ENCODE measurements around the gene F13A1.

The F13A1 gene
- total RNA-seq = 0 to 0.05 (median 0) reads per million in 3 experiments

- DNase-seq = no peak
Observed at GRCh38 chr6:6319952-6320811, at the start of gene F13A1. Gene F13A1, minus strand, starts transcription at chr6:6320662. Its CDS starts 1,998 bp downstream, at chr6:6318664.

DNA sequence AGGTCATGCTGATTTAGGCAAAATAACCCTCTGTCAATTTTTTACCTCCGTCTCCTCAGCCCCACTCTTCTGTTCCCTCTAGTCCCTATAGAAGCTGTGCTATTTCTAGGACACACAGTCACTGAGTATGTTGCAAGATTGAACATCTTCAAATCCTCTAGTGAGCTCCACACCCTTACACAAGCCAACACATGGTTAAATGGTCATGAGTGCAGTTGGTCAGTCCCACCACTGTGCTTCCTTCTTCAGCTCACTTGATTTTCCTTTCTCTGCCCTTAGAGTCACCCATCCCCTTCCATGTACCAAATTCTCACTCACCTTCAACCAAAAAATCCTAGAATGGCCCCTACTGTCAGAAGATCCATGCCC is 48.2 kb upstream of the F13A1 start:
- DNase-seq = no peak

- DNase-seq = no peak
Observed at GRCh38 chr6:6368040-6368683, 47.7 kb upstream of the F13A1 start.

DNA sequence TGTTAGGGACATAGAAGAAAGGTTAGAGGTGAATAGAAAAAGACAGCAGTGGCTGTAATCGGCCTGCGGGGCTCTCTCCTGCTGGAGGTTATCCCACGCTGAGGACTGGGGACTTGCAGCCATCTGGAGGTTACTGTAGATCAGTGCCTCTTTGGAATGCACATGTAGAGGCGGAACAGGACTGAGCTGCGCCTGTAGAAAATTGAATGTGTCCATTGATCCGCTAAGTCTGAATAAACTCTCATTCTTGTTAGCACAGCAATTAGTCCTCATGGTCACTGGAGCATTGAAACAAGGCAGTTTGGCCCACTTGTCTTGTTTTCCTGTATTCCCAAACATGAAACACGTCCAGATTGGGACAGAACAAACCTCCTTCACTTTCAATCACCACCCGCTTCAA is 46.3 kb upstream of the F13A1 start:
- no peak for DNase-seq

DNA sequence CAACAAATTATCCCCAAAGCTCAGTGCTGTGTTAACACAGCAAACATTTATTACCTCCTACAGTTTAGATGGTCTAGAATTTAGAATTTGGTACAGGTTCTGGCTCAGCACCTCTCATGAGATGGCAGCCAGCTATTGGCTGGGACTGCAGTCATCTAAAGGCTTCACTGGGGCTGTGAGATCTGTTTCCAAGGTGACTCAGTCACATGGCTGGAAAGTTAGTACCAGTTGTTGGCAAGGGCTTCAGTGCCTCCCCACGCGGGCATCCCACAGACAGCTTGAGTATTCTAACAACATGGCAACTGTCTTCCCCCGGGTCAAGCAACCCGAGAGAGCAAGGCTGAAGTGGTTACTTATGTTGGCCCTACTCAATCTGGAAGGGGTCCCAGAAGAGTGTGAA is 44.8 kb upstream of the F13A1 start:
- no peak for DNase-seq

DNA sequence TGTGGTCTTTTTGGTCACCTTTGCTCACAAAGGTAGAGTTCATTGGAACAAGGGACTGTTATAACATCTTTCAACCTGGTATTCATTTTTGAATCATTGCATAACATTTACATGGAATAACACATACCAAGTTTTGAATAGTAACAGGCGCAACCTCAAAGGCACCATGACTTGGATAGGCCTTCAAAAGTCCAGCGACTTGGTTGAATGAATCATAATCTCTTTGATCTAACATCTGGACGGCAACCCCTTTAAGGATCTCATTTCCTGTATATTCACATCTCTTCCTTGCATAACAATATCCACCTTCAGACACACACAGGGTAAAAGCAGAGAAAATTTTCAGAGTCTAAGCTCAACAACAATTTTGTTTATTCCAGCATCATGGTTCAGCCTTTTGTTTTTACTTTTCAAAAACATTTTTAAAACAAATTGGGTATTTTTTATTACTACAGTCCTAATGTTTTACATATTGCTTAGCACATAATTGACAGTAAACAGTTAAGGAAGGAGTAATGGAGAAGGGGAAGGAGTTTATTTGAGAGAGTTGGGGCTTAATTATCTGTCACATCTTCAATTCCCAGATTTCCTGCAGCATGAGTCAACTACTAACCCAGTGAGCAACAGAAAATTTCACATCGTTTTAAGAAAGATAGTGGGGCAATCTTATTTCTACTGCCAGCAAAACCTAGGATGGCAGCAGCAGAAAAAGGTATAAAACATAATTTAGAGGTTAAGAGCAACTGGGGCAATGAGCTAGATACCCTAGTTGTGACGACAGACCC is 41.8 kb upstream of the F13A1 start:
- no peak for DNase-seq

DNA sequence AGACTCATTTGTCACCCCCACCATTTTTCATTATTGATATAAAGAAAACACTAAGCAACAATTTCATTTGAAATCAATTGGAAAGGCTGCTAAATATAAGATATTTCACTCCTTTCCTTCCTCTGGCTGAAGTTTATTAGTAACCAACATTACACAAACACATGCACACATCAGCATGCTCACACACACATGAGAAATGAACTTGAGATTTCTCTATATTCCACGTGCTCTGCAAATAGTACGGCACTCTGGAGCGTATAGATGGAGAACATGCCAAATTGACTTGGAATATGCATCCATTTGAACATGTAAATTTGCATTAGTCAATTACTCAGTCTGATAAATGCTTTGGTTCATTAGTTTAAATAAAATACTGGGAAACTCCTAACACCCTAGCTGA is 37.1 kb upstream of the F13A1 start:
- no peak for DNase-seq

GRCh38 chr6:6357032-6357431 is 36.6 kb upstream of the F13A1 start:
- DNase-seq = no peak

- DNase-seq = no peak
Observed at GRCh38 chr6:6352772-6353171, 32.3 kb upstream of the F13A1 start.

DNA sequence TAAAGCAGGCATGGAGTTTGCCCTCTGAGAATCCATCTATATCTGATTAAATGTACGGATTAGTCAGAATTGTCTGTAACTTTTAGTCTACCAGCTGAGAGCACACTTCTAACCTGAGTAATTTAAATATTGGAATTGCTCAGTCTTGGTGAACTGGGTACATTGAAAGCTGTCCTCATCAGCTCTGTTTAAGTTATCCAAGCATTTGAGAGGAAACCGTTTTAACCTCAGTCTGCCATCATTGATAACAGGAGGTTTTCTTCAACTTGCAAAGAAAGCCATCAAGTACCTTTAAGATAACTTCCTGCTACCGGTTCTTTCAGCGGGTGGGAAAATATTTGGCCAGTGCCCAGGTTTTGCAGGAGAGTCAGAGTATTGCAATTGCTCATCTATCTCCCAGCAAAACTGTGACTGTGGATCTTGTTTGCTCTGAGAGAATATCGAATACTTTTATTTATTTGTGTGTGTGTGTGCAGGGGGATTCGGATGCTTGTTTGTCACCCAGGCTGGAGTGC is 31.1 kb upstream of the F13A1 start:
- no peak for DNase-seq

GRCh38 chr6:6350696-6351095 is 30.2 kb upstream of the F13A1 start:
- no peak for DNase-seq

DNA sequence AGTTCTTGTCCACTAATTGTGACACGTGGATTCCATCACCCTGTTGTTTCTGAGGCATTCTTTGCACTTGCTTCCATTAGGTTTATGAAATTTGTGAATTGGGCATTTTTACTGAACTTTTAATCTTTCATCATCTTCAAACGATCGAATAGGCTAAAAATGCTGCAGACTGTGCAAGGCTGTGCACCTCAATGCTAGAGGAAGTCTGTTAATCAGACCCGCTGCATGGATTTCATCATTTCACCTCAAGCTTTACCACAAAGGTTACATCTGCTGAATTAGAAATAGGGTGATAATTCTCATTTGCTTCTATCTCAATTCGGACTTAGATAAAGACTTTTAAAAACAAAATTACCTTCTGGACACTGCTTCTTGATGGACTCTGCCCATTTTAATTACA is 27.8 kb upstream of the F13A1 start:
- no peak for DNase-seq

DNA sequence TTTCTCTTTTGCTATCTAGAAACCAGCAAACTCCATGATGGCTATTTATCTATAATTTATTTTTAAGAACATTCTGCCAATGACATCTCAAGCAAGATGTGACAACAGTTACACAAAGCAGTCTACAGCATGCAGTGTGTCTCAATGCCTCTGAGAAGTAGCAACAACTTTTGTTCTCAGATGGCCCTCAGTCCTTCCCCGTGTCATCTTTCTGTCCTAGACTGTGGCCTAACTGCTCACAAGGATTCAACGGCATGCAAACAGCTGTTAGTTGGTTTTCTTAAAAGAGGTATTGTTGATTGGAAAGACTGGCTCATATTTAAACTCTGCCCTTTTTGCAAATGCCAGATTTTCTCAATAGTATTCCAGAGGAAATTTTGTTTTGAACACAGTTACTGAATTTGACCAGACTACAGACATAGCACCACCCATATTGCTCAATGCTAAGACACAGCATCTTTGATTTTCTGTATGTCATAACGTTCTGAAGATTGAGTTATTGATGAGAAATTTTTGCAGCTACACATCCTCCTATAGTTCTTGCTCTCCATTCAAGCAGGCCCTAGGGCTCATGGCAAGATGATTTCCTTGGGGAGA is 26.1 kb upstream of the F13A1 start:
- no peak for DNase-seq

GRCh38 chr6:6333501-6333900 is 13.0 kb upstream of the F13A1 start:
- DNase-seq = no peak

- no peak for DNase-seq
Observed at GRCh38 chr6:6332811-6333244, 12.4 kb upstream of the F13A1 start.

- no peak for DNase-seq
Observed at GRCh38 chr6:6331946-6332601, 11.6 kb upstream of the F13A1 start.

- DNase-seq = no peak
Observed at GRCh38 chr6:6331393-6331792, 10.9 kb upstream of the F13A1 start.

- no peak for DNase-seq
Observed at GRCh38 chr6:6330407-6330806, 9.9 kb upstream of the F13A1 start.

DNA sequence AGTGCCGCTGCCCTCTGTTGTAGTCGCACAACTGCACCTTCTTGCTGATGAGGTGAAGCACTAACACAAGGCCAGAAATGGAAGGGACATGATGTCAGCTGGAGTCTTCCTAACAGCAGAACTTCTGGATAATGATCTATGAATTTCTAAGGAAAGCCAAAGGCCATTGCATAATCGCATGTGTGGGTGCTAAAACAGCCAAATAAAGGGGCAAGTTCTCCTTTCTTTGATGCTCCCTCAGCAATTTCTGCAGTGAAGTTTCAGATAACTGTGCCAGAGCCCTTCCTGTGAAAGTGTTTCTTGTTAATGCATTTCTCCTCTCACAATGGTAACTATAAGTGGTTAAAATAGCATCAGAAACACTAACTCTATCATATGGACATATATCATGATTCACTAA is 8.0 kb upstream of the F13A1 start:
- DNase-seq = no peak

DNA sequence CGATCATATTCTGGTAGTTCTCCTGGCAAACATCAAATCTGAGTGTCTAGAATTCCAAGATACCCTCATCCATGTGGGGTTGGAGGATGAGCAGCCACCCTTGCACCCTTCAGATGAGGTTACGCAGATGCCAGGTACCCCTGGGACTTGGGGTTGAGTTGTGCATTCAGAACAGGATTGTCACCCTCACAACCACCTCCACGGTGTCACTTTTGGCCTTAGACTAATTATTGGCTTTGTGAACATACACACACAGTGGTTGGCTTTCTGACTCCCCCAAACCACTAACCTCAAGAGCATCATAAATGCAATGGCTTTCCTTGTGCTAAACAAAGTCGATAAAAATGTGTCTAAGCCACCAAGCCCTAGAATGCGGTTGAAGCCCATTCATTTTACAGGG is 2.9 kb upstream of the F13A1 start:
- no peak for DNase-seq

DNA sequence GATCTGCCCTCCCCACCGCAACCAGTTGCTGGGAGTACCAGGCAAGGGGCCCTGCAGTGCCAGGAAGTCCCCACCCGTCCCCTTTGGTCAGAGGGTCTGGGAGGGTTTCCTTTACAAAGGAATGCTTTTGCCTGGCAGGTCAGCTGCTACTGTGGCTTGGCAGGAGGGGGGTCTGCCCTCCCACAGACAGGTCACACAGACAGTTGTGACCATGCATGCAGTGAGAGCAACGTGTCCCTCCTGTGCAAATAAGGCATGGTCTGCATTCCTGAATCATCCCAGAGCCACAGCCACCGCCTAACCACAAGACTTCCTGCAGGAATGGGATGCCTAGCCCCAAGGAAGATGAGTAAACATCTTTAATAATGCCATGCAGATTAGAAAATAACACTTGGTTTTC is 439 bp upstream of the F13A1 start:
- DNase-seq = no peak
